ENCODE data around the gene POMP.

DNA sequence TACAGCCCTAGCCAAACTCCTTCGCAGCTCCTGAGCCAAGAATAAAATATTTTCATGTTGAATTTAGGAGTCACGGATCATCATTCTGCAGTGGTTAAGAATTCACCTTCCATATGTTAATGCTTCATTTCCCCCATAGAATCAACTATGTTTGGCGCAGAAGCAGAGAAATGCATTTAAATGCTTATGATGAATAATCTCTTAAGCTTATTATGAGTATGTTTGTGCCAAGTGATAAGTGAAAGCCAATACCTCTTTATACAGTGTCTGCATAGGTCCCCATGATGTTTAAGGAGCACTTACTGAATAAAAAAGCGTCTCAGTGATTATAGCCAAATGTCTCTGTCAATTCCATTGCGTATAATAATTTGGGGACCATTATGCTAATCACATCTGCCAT lies 32.7 kb upstream of the POMP start:
- TF ChIP-seq SUZ12 (IDR thresholded peaks at IDR 0.05; ENCODE audit: extremely low read depth, insufficient read depth, insufficient read length) (no peak), ZNF274 (IDR thresholded peaks at IDR 0.05; ENCODE audit: low read depth, low read length) (no peak)
